ENCODE data around the gene PTPN12. TPM values are rescaled to one million over a fixed set of nuclear protein-coding genes. Genes with fewer than 3 reads are reported as not detected.
"Not testable (repeated sequence)": the region's sequence is repeated elsewhere in the genome, so short reads cannot be mapped to it uniquely, and the experiment has no call there.

PTPN12 gene
- total and polyA plus RNA-seq, 8 donors, result 8.4 to 147 (median 38.6) TPM

- Histone ChIP-seq H3K27me3 (no peaks in the 10 kb centered on the region), H3K4me1 (peaks cover 5 to 42% (median 13%) of the 10 kb centered on the region in 4 donors), H3K27ac (no peak overlapping the region), H3K36me3 (peaks cover 5 to 45% (median 37%) of the 10 kb centered on the region in 4 donors), H3K9me3 (no peaks in the 10 kb centered on the region), H3K4me3 (no peak overlapping the region)
- no peak for TF ChIP-seq POLR2A (IDR thresholded peaks at IDR 0.05)
- TF ChIP-seq POLR2AphosphoS5 (IDR thresholded peaks at IDR 0.05), result no peak
- TF ChIP-seq EP300 (IDR thresholded peaks at IDR 0.05), result no peak
- TF ChIP-seq, protein P1, sequence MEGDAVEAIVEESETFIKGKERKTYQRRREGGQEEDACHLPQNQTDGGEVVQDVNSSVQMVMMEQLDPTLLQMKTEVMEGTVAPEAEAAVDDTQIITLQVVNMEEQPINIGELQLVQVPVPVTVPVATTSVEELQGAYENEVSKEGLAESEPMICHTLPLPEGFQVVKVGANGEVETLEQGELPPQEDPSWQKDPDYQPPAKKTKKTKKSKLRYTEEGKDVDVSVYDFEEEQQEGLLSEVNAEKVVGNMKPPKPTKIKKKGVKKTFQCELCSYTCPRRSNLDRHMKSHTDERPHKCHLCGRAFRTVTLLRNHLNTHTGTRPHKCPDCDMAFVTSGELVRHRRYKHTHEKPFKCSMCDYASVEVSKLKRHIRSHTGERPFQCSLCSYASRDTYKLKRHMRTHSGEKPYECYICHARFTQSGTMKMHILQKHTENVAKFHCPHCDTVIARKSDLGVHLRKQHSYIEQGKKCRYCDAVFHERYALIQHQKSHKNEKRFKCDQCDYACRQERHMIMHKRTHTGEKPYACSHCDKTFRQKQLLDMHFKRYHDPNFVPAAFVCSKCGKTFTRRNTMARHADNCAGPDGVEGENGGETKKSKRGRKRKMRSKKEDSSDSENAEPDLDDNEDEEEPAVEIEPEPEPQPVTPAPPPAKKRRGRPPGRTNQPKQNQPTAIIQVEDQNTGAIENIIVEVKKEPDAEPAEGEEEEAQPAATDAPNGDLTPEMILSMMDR (IDR thresholded peaks at IDR 0.05), result no peak
- intact Hi-C loops (cut with DNase I; ENCODE audit: low total_unique reads), result no loop called here
- no peak for DNase-seq
- WGBS, 5 donors, result 92 to 98% (median 95%) methylated on average over 6 of the region's 6 CpGs
Observed at GRCh38 chr7:77648742-77649338, 111.7 kb downstream of the PTPN12 start.

DNA sequence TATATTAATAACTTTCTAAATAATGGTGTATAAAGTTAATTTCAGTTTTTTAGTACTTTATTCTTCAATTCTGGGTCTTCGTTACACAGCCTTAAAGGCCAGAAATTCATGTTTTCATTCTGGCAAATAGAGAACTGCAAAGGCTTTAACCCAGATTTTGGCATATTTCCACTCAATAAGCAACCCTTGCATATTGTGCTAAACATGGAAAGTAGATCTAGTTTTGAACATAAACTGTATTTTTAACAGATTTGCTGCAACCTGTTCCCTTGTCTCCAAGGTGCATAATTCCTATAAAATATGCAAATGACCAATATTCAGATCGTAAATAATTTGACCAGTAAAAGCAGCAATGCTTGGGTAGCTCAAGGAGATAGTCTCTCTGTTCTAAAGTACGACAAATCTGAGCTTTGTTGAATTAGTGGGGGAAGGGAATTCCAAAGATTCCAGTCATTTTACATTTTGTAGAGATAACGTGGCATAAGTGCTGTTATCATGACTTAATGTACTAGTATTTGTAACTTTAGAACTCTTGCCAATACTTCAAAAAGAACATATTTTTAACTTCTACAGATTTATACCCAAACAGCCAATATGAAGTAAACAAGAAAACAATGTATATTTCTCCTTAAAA lies 112.7 kb downstream of the PTPN12 start:
- peak in 1 of 2 donors; percentile 20 for DNase-seq
- WGBS, 5 donors, result 40 to 53% (median 42%) methylated on average over 4 of the region's 4 CpGs

DNA sequence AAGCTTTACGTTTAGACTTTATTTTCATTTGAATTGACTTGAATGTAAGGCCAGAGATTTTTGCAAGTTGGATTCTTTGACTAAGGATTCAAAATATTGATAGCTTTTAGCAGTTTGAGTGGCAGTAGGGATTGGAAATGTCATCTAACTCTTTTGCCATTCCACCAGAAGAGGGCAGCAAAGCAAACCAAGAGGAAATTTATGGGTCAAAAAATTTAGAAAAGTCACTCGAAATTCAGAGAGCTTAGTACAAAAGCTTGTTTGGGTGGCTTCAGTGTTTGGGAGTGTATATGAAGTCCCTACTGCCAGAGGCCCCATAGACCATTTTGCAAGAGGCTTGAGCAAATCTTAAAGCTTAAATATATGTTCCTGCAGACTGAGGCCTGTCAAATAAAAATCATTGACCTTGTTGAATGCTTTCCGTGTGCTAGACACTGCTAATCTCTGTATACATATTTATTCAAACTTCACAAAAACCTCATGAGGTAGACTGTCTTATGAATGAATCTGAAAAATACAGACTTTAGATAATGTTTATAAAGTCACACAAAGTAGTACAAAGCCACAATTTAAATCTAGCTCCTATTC lies 114.6 kb downstream of the PTPN12 start:
- peak in 1 of 2 donors; percentile 66 for DNase-seq
- TF ChIP-seq POLR2AphosphoS5 (IDR thresholded peaks at IDR 0.05) (no peak), POLR2A (IDR thresholded peaks at IDR 0.05) (no peak)
- TF ChIP-seq, protein P1 (IDR thresholded peaks at IDR 0.05), result peak in 5 of 7 experiments; percentile 27 to 67 (median 60)
- H3K27ac ChIP-seq, result no peak overlapping the region
- no peak overlapping the region for H3K4me3 ChIP-seq
- H3K27me3 ChIP-seq, result no peaks in the 10 kb centered on the region
- no peaks in the 10 kb centered on the region for H3K9me3 ChIP-seq
- peaks cover 5 to 53% (median 27%) of the 10 kb centered on the region in 4 donors for H3K4me1 ChIP-seq
- WGBS, 5 donors, result 10 to 22% (median 20%) methylated on average over 3 of the region's 3 CpGs
- H3K36me3 ChIP-seq, result peaks cover 0 to 40% (median 24%) of the 10 kb centered on the region in 4 donors
- intact Hi-C loops (cut with DNase I; ENCODE audit: low total_unique reads), result loop anchor here (10.0 kb wide), 1 partner anchor 103 kb away; no protein-coding TSS in a partner anchor

More for the DNA sequence above, 112.7 kb downstream of the PTPN12 start:
- H3K4me3 ChIP-seq, result no peak overlapping the region
- peaks cover 5 to 44% (median 19%) of the 10 kb centered on the region in 4 donors for H3K4me1 ChIP-seq
- no peaks in the 10 kb centered on the region for H3K27me3 ChIP-seq
- H3K36me3 ChIP-seq, result peaks cover 5 to 41% (median 29%) of the 10 kb centered on the region in 4 donors
- intact Hi-C loops (cut with DNase I; ENCODE audit: low total_unique reads), result loop anchor here (10.0 kb wide), 1 partner anchor 105 kb away; no protein-coding TSS in a partner anchor
- TF ChIP-seq, protein P1 (IDR thresholded peaks at IDR 0.05), result no peak
- no peak for TF ChIP-seq POLR2A (IDR thresholded peaks at IDR 0.05)
- no peak for TF ChIP-seq EP300 (IDR thresholded peaks at IDR 0.05)
- no peak for TF ChIP-seq POLR2AphosphoS5 (IDR thresholded peaks at IDR 0.05)
- no peaks in the 10 kb centered on the region for H3K9me3 ChIP-seq
- no peak overlapping the region for H3K27ac ChIP-seq

DNA sequence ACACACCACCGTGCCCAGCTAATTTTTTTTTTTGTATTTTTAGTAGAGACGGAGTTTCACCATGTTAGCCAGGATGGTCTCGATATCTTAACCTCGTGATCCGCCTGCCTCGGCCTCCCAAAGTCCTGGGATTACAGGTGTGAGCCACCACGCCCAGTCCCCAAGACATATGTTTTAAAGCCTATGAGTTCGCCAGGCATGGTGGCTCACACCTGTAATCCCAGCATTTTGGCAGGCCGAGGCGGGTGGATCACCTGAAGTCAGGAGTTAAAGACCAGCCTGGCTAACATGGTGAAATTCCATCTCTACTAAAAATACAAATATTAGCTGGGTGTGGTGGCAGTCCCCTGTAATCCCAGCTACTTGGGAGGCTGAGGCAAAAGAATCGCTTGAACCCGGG lies 115.7 kb downstream of the PTPN12 start:
- peaks cover 5 to 53% (median 27%) of the 10 kb centered on the region in 4 donors for H3K4me1 ChIP-seq
- H3K27me3 ChIP-seq, result not testable (repeated sequence)

More for the DNA sequence above, 115.7 kb downstream of the PTPN12 start:
- 91 to 95% (median 92%) methylated on average over 12 of the region's 12 CpGs for WGBS, 5 donors
- not testable (repeated sequence) for H3K9me3 ChIP-seq, DNase-seq, H3K27ac ChIP-seq, H3K4me3 ChIP-seq
- peaks cover 0 to 41% (median 23%) of the 10 kb centered on the region in 4 donors for H3K36me3 ChIP-seq
- intact Hi-C loops (cut with DNase I; ENCODE audit: low total_unique reads), result loop anchor here (10.0 kb wide), 1 partner anchor 102 kb away; no protein-coding TSS in a partner anchor

Data from stomach (tissue), 9 donors.